Measurements from ENCODE around the gene MBTPS1. TPM values are rescaled to one million over a fixed set of nuclear protein-coding genes. Genes with fewer than 3 reads are reported as not detected.
A peak's percentile ranks its signal among the peaks of the same experiment; 100 is the strongest.

Gene MBTPS1
- total and polyA plus RNA-seq, 9 of the 15 experiments (the other 6 are each of a cell fraction or from before 2014, with no cell fraction given): 2.8 to 57.6 (median 43.8) TPM

GRCh38 chr16:84009282-84009681 lies 107.5 kb downstream of the MBTPS1 start (continued):
- TF ChIP-seq ZNF318 (IDR thresholded peaks at IDR 0.05; ENCODE audit: borderline replicate concordance in 1 of 2, low read depth in 1 of 2) (no peak), TCF7 (IDR thresholded peaks at IDR 0.05; ENCODE audit: borderline replicate concordance) (no peak), RBM25 (IDR thresholded peaks at IDR 0.05; ENCODE audit: low read depth, low read length, severe bottlenecking) (peak; percentile 71), KLF13 (tag; IDR thresholded peaks at IDR 0.05; ENCODE audit: borderline replicate concordance, low read depth) (no peak), ZMIZ1 (IDR thresholded peaks at IDR 0.05; ENCODE audit: low read depth in 2 of 2, low read length in 2 of 2) (no peak), TCF15 (CRISPR knock-in tag; IDR thresholded peaks at IDR 0.05) (no peak), KDM4B (IDR thresholded peaks at IDR 0.05; ENCODE audit: borderline replicate concordance in 2 of 2, low read depth in 1 of 2) (no peak), CEBPG (CRISPR knock-in tag; IDR thresholded peaks at IDR 0.05) (peak; percentile 60), CEBPG (tag; conservative IDR thresholded peaks at IDR 0.05 in 1 of 2, IDR thresholded peaks at IDR 0.05 in 1 of 2) (0 out of 4 replicates have a peak, but pooled peaks of 1 of the 2 experiments have one; percentile 24), ZNF77 (CRISPR knock-in tag; IDR thresholded peaks at IDR 0.05) (no peak), SRSF7 (optimal IDR thresholded peaks at IDR 0.05; ENCODE audit: low read depth, low read length) (no peak), MYC (IDR thresholded peaks at IDR 0.05; ENCODE audit: low read depth, low read length) (peak; percentile 26; the same call in 1 of the 2 replicates), MYC (CRISPR knock-in tag; IDR thresholded peaks at IDR 0.05; ENCODE audit: borderline replicate concordance, low read depth) (no peak), ZNF764 (CRISPR knock-in tag; IDR thresholded peaks at IDR 0.05; ENCODE audit: low read depth) (no peak)
